ENCODE measurements around the gene RANGRF.
A peak's percentile ranks its signal among the peaks of the same experiment; 100 is the strongest.

RANGRF gene

DNA sequence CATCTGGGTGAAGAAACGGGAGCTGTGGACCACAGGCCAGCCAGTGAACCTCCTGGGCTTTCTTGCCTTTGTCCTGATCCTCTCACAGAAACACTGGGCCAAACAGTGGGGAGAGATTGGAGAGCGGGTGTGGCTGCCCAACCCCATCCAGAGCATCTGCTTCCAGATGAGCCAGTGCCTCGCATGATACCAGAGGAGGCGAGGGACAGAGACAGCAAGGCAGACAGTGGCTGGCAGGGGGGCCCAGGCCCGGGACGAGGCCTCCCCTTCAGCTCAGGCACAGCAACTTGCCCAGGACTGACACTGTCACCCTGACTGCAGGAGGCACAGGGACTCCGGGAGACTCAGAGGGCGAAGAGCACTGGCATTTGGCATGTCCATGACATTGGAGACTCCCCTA, 33.6 kb downstream of the RANGRF start:
- ATAC-seq (ENCODE audit: insufficient read depth, low read depth) (no peak), DNase-seq (no peak)
- H3K9ac ChIP-seq (ENCODE audit: low read depth, low read length): no peak overlapping the region
- no peaks in the 10 kb centered on the region for H3K79me2 ChIP-seq (ENCODE audit: insufficient read depth, low read length)
- no peaks in the 10 kb centered on the region for H3K27me3 ChIP-seq (ENCODE audit: insufficient read depth, low read length, poor library complexity)
- TF ChIP-seq, protein P1, sequence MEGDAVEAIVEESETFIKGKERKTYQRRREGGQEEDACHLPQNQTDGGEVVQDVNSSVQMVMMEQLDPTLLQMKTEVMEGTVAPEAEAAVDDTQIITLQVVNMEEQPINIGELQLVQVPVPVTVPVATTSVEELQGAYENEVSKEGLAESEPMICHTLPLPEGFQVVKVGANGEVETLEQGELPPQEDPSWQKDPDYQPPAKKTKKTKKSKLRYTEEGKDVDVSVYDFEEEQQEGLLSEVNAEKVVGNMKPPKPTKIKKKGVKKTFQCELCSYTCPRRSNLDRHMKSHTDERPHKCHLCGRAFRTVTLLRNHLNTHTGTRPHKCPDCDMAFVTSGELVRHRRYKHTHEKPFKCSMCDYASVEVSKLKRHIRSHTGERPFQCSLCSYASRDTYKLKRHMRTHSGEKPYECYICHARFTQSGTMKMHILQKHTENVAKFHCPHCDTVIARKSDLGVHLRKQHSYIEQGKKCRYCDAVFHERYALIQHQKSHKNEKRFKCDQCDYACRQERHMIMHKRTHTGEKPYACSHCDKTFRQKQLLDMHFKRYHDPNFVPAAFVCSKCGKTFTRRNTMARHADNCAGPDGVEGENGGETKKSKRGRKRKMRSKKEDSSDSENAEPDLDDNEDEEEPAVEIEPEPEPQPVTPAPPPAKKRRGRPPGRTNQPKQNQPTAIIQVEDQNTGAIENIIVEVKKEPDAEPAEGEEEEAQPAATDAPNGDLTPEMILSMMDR (IDR thresholded peaks at IDR 0.05; ENCODE audit: borderline replicate concordance, extremely low read depth, low read length, poor library complexity, severe bottlenecking): no peak
- no peak for TF ChIP-seq EZH2 (IDR thresholded peaks at IDR 0.05; ENCODE audit: borderline replicate concordance, low read depth, low read length, severe bottlenecking)
- no peaks in the 10 kb centered on the region for H3K4me1 ChIP-seq (ENCODE audit: insufficient read depth, low read length)
- no peak overlapping the region for H3K27ac ChIP-seq (ENCODE audit: low read length)
- H4K20me1 ChIP-seq (ENCODE audit: insufficient read depth, low read length): no peaks in the 10 kb centered on the region
- no peak overlapping the region for H3K4me3 ChIP-seq (ENCODE audit: low read depth in 1 of 2, low read length in 2 of 2)
- no peak overlapping the region for H2AFZ ChIP-seq (ENCODE audit: low read depth, low read length)
- no peaks in the 10 kb centered on the region for H3K36me3 ChIP-seq (ENCODE audit: insufficient read depth, low read length)
- no peaks in the 10 kb centered on the region for H3K9me3 ChIP-seq (ENCODE audit: insufficient read depth, low read length, severe bottlenecking)
- H3K4me2 ChIP-seq (ENCODE audit: insufficient read depth, low read length): no peak overlapping the region

GRCh38 chr17:8324132-8324531, 35.7 kb downstream of the RANGRF start:
- H3K27me3 ChIP-seq (ENCODE audit: insufficient read depth, low read length, poor library complexity): no peaks in the 10 kb centered on the region
- no peaks in the 10 kb centered on the region for H4K20me1 ChIP-seq (ENCODE audit: insufficient read depth, low read length)
- DNase-seq (no peak), ATAC-seq (ENCODE audit: insufficient read depth, low read depth) (no peak)
- H2AFZ ChIP-seq (ENCODE audit: low read depth, low read length): no peak overlapping the region
- no peaks in the 10 kb centered on the region for H3K36me3 ChIP-seq (ENCODE audit: insufficient read depth, low read length)
- no peak for TF ChIP-seq EZH2 (IDR thresholded peaks at IDR 0.05; ENCODE audit: borderline replicate concordance, low read depth, low read length, severe bottlenecking)
- TF ChIP-seq, protein P1 (IDR thresholded peaks at IDR 0.05; ENCODE audit: borderline replicate concordance, extremely low read depth, low read length, poor library complexity, severe bottlenecking): peak; percentile 14
- no peak overlapping the region for H3K27ac ChIP-seq (ENCODE audit: low read length)
- no peak overlapping the region for H3K9ac ChIP-seq (ENCODE audit: low read depth, low read length)
- H3K79me2 ChIP-seq (ENCODE audit: insufficient read depth, low read length): no peaks in the 10 kb centered on the region
- H3K4me1 ChIP-seq (ENCODE audit: insufficient read depth, low read length): no peaks in the 10 kb centered on the region
- no peak overlapping the region for H3K4me2 ChIP-seq (ENCODE audit: insufficient read depth, low read length)
- no peaks in the 10 kb centered on the region for H3K9me3 ChIP-seq (ENCODE audit: insufficient read depth, low read length, severe bottlenecking)
- H3K4me3 ChIP-seq (ENCODE audit: low read depth in 1 of 2, low read length in 2 of 2): no peak overlapping the region

DNA sequence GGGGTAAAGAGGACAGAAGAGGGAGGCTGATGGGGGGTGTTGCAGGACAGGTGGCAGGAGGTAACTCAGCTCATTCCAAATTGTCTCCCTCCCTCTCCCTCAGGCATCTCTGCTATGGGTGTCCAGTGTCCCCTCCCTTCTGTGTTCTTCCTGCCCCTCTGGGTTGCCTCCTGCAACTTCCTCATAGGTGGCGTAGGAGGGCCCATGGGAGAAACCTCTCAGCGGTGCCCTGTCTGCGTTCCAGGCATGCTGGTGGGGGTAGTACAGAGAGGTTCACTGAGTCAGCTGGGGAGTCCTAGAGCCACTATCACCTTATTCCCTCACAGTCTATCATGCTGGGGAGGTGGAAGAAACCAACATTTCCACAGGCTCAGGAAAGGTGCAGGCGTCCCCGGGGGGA, 36.5 kb downstream of the RANGRF start:
- H3K27me3 ChIP-seq (ENCODE audit: insufficient read depth, low read length, poor library complexity): no peaks in the 10 kb centered on the region
- H3K4me2 ChIP-seq (ENCODE audit: insufficient read depth, low read length): no peak overlapping the region
- no peak overlapping the region for H3K9ac ChIP-seq (ENCODE audit: low read depth, low read length)
- DNase-seq (no peak), ATAC-seq (ENCODE audit: insufficient read depth, low read depth) (no peak)
- no peak overlapping the region for H3K4me3 ChIP-seq (ENCODE audit: low read depth in 1 of 2, low read length in 2 of 2)
- H3K4me1 ChIP-seq (ENCODE audit: insufficient read depth, low read length): no peaks in the 10 kb centered on the region
- H3K9me3 ChIP-seq (ENCODE audit: insufficient read depth, low read length, severe bottlenecking): no peaks in the 10 kb centered on the region
- no peaks in the 10 kb centered on the region for H4K20me1 ChIP-seq (ENCODE audit: insufficient read depth, low read length)
- TF ChIP-seq, protein P1 (IDR thresholded peaks at IDR 0.05; ENCODE audit: borderline replicate concordance, extremely low read depth, low read length, poor library complexity, severe bottlenecking): no peak
- no peak for TF ChIP-seq EZH2 (IDR thresholded peaks at IDR 0.05; ENCODE audit: borderline replicate concordance, low read depth, low read length, severe bottlenecking)
- no peaks in the 10 kb centered on the region for H3K79me2 ChIP-seq (ENCODE audit: insufficient read depth, low read length)
- no peak overlapping the region for H2AFZ ChIP-seq (ENCODE audit: low read depth, low read length)
- no peaks in the 10 kb centered on the region for H3K36me3 ChIP-seq (ENCODE audit: insufficient read depth, low read length)
- no peak overlapping the region for H3K27ac ChIP-seq (ENCODE audit: low read length)
